Heart right ventricle (tissue), 16 donors: ENCODE data around the gene TNFRSF8. TPM values are rescaled to one million over a fixed set of nuclear protein-coding genes. Genes with fewer than 3 reads are reported as not detected.
"Not testable (repeated sequence)": the region's sequence is repeated elsewhere in the genome, so short reads cannot be mapped to it uniquely, and the experiment has no call there.

Source experiments
- ATAC-seq, 8 donors: fragments of 200-7000 bp; cut with Tn5 transposase; one replicate each; pipeline ENCODE4 v1.9.1; 2020; ENCODE audit warnings: mild to moderate bottlenecking in 8 of 8, moderate library complexity in 8 of 8, moderate number of reproducible peaks in 1 of 8
- DNase-seq, 2 donors: peaks; one replicate each; pipeline ENCODE4 v3.0.0-alpha.2; 2020
- H3K27ac ChIP-seq, 10 donors: fragments of 200-600 bp; sonication (generic) in 2 of 10; one replicate each; pipeline versions ENCODE4 v1.5.0 to v1.8.0; 2020 to 2022; ENCODE audit warnings: mild to moderate bottlenecking in 3 of 10
- H3K27me3 ChIP-seq, 7 donors: fragments of 200-600 bp; one replicate each; pipeline ENCODE4 v1.8.0; 2021 to 2022; ENCODE audit warnings: mild to moderate bottlenecking in 2 of 7
- H3K36me3 ChIP-seq, 9 donors: fragments of 200-600 bp; sonication (generic) in 1 of 9; one replicate each; pipeline versions ENCODE4 v1.5.0 to v1.8.0; 2020 to 2022; ENCODE audit warnings: mild to moderate bottlenecking in 2 of 9
- H3K4me1 ChIP-seq, 9 donors: fragments of 200-600 bp; sonication (generic) in 1 of 9; one replicate each; pipeline versions ENCODE4 v1.5.0 to v1.8.0; 2020 to 2022; ENCODE audit warnings: mild to moderate bottlenecking in 4 of 9
- H3K4me3 ChIP-seq, 10 donors: fragments of 200-600 bp; sonication (generic) in 2 of 10; one replicate each; pipeline versions ENCODE4 v1.5.0 to v1.8.0; 2020 to 2022; ENCODE audit warnings: mild to moderate bottlenecking in 7 of 10, moderate library complexity in 2 of 10
- H3K9me3 ChIP-seq, 11 donors: fragments of 200-600 bp in 10 of 11; sonication (generic) in 2 of 11; one replicate each; pipeline versions ENCODE4 v1.5.0 to v1.8.0; 2013 to 2022; ENCODE audit warnings: mild to moderate bottlenecking in 2 of 11, control low read depth in 1 of 11, moderate library complexity in 1 of 11
- WGBS, 2 donors: extraction: QIAGEN DNeasy Blood & Tissue Kit; methylation state at CpG; one replicate each; pipeline ENCODE4 v1.1.7; 2013; ENCODE audit warnings: inconsistent platforms in 1 of 2; 5-methylcytosine and 5-hydroxymethylcytosine counted together
- intact Hi-C, 10 donors: fragments of 100-400 bp; cut with DNase I; formaldehyde crosslinking; loops; one replicate each; pipeline versions ENCODE4 v1.11.1 to v1.14.2; 2022
- polyA plus RNA-seq, 2 donors: library from polyadenylated mRNA; stranded (reverse); fragments of 200-250 nt; gene quantifications; one replicate each; pipeline ENCODE4 v1.2.3, GENCODE V29; 2013
- total RNA-seq, 10 donors: library from RNA; stranded (reverse); fragmentation: NEBNext Ultra II Directional in 3 of 10; extraction: Animal tissue kit (Norgen Biotek cat#: 25700) in 3 of 10; gene quantifications; one replicate each; pipeline versions ENCODE4 v1.2.1 to v1.2.4, GENCODE V29; 2021 to 2023
- TF ChIP-seq, protein P1 (sequence below), 9 donors: fragments of 200-600 bp; sonication (generic) in 2 of 9; IDR thresholded peaks; one replicate each; pipeline versions ENCODE4 v1.5.0 to v1.8.0; 2021 to 2022; ENCODE audit warnings: antibody characterized with exemption in 9 of 9, mild to moderate bottlenecking in 5 of 9, moderate library complexity in 1 of 9
- donor health status: Arrhythmogenic right ventricular cardiomyopathy.
- donor health status: ischemic (EF 13 %, LVEDD 7.1; RV severe dilation, severe dysfunction).
- donor health status: healthy with polysubstance abuse.
- donor health status: DM: no; HTN: yes; CAD: no.
- donor health status: DM: no; HTN: no; CAD: no.
- donor health status: ischemic (EF 25% LVEDD 6.9; RV normal size, moderate dysfunction).
- donor health status: ischemic (EF 25% LVEDD 5.7; RV mildly dilated, moderate dysfunction).
- donor health status: healthy.
- donor health status: DM: yes; HTN: yes; CAD: no.
- donor health status: Ischemic cardiomyopathy.
- donor health status: ischemic (EF 35%, LVEDD 5.7; RV mildly dilated, moderate dysfunction).
- donor health status: nonischemic (EF 11% LVEDD 7.7; RV severe dilation, severe dysfunction).
- donor health status: DM: yes; HTN: yes; CAD: no.
- donor health status: PGD.
- donor health status: ischemic (EF 29% LVEDD 5.4; RV normal size, mild dysfunction).
- donor health status: nonischemic (EF 23%, LVEDD 6.1; RV moderate dilation, normal function).

TNFRSF8 gene
- total and polyA plus RNA-seq, 12 donors: 0.21 to 2.4 (median 1.0) TPM

DNA sequence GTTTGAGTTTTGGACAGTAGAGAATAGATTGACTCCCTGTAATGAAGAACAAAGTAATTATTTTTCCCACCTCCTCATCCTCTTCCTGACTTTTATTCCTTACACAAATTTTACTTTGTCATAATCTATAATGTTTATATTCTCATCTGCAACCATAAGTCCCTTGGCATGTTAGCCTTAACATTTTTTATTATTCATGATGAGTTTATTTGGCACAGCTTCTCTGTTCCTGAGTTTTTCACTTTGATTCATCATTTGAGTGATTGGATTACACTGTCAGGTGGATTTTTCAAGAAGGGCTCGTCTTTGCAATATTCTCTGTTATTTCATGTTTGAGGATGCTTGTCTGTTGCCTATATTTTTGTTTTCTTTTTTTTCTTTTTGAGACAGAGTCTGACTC lies 35.7 kb downstream of the TNFRSF8 start:
- ATAC-seq (no peak), DNase-seq (no peak)
- Histone ChIP-seq H3K4me1 (no peaks in the 10 kb centered on the region), H3K36me3 (no peaks in the 10 kb centered on the region), H3K4me3 (no peak overlapping the region), H3K27me3 (no peaks in the 10 kb centered on the region), H3K9me3 (peaks cover 0 to 18% (median 0%) of the 10 kb centered on the region in 11 donors), H3K27ac (no peak overlapping the region)
- 69 to 80% methylated on average over 1 of the region's 1 CpG for WGBS, 2 donors
- intact Hi-C loops: no loop called here
- TF ChIP-seq, protein P1, sequence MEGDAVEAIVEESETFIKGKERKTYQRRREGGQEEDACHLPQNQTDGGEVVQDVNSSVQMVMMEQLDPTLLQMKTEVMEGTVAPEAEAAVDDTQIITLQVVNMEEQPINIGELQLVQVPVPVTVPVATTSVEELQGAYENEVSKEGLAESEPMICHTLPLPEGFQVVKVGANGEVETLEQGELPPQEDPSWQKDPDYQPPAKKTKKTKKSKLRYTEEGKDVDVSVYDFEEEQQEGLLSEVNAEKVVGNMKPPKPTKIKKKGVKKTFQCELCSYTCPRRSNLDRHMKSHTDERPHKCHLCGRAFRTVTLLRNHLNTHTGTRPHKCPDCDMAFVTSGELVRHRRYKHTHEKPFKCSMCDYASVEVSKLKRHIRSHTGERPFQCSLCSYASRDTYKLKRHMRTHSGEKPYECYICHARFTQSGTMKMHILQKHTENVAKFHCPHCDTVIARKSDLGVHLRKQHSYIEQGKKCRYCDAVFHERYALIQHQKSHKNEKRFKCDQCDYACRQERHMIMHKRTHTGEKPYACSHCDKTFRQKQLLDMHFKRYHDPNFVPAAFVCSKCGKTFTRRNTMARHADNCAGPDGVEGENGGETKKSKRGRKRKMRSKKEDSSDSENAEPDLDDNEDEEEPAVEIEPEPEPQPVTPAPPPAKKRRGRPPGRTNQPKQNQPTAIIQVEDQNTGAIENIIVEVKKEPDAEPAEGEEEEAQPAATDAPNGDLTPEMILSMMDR (IDR thresholded peaks at IDR 0.05): no peak

DNA sequence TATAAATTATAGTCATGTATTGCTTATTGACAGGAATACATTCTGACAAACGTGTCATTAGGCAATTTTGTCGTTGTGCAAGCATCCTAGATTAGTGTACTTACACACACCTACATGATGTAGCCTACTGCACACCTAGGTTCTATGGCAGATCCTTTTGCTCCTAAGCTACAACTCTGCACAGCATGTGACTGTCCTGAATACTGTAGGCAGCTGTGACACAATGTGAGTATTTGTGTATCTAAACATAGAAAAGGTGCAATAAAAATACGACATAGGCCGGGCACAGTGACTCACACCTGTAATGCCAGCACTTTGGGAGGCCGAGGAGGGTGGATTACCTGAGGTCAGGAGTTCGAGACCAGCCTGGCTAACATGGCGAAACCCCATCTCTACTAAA lies 36.5 kb downstream of the TNFRSF8 start:
- 87 to 96% methylated on average over 7 of the region's 7 CpGs for WGBS, 2 donors
- intact Hi-C loops: no loop called here
- H3K4me3 ChIP-seq: no peak overlapping the region
- H3K9me3 ChIP-seq: peaks cover 0 to 18% (median 0%) of the 10 kb centered on the region in 11 donors
- no peak for DNase-seq
- no peak overlapping the region for H3K27ac ChIP-seq
- peaks cover 0 to 8% (median 0%) of the 10 kb centered on the region in 7 donors for H3K27me3 ChIP-seq
- TF ChIP-seq, protein P1 (IDR thresholded peaks at IDR 0.05): no peak
- no peaks in the 10 kb centered on the region for H3K36me3 ChIP-seq
- ATAC-seq: no peak
- no peaks in the 10 kb centered on the region for H3K4me1 ChIP-seq

DNA sequence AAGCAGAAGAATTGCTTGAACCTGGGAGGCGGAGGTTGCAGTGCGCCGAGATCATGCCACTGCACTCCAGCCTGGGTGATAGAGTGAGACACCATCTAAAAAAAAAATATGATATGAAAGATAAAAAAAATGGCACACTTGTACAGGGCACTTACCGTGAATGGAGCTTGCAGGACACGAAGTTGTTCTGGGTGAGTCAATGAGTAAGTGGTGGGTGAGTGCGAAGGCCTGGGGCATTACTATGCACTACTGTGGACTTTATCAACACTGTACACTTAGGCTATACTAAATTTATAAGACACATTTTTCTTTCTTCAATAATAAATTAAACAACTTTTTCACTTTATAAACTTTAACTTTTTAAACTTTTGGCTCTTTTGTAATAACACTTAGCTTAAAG lies 37.0 kb downstream of the TNFRSF8 start:
- intact Hi-C loops: no loop called here
- DNase-seq (no peak), ATAC-seq (no peak)
- TF ChIP-seq, protein P1 (IDR thresholded peaks at IDR 0.05): no peak
- H3K4me3 ChIP-seq: no peak overlapping the region
- 95 to 96% methylated on average over 6 of the region's 6 CpGs for WGBS, 2 donors
- no peaks in the 10 kb centered on the region for H3K4me1 ChIP-seq
- H3K36me3 ChIP-seq: no peaks in the 10 kb centered on the region
- peaks cover 0 to 18% (median 0%) of the 10 kb centered on the region in 11 donors for H3K9me3 ChIP-seq
- peaks cover 0 to 13% (median 0%) of the 10 kb centered on the region in 7 donors for H3K27me3 ChIP-seq
- H3K27ac ChIP-seq: no peak overlapping the region

DNA sequence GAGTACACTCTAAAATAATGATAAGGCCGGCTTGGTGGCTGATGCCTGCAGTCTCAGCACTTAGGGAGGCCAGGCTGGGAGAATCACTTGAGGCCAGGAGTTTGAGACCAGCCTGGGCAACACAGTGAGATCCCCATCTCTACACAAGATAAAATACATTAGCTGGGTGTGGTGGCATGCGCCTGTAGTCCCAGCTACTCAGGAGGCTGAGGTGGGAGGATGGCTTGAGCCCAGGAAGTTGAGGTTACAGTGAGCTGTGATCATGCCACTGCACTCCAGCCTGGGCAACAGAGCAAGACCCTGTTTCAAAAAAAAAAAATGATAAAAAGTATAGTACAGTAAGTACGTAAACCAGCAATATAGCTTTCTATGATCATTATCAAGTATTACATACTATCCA lies 38.0 kb downstream of the TNFRSF8 start:
- Histone ChIP-seq H3K9me3 (peaks cover 0 to 18% (median 0%) of the 10 kb centered on the region in 11 donors), H3K27me3 (peaks cover 0 to 21% (median 2%) of the 10 kb centered on the region in 7 donors)
- H3K4me1 ChIP-seq, intact Hi-C loops, DNase-seq, H3K4me3 ChIP-seq, H3K27ac ChIP-seq, H3K36me3 ChIP-seq, ATAC-seq: not testable (repeated sequence)
- WGBS, 2 donors: 84 to 92% methylated on average over 3 of the region's 3 CpGs

DNA sequence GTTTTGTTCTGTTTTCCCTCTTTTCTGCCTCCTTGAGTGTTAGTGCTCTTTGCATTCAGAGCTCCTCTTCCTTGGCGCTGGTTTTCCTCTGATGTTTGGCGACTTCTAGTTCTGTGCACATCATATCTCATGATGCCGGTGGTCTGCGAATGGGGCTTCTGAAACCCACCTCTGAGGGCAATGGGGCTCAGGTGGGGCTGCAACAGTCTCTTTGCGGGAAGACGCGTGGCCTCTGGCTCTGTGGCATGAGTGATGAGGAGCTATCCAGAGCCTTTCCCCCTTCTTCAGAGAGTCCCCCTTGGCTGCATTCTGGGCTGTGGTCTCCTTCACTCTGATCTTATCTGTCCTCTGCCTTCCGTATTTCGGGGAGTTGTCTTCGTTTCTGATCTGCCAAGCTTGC lies 39.0 kb downstream of the TNFRSF8 start:
- H3K27me3 ChIP-seq: peaks cover 0 to 29% (median 9%) of the 10 kb centered on the region in 7 donors
- no peaks in the 10 kb centered on the region for H3K36me3 ChIP-seq
- H3K4me3 ChIP-seq: no peak overlapping the region
- intact Hi-C loops: no loop called here
- no peak overlapping the region for H3K27ac ChIP-seq
- no peak for DNase-seq
- TF ChIP-seq, protein P1 (IDR thresholded peaks at IDR 0.05): no peak
- 90 to 91% methylated on average over 10 of the region's 10 CpGs for WGBS, 2 donors
- no peak for ATAC-seq
- H3K4me1 ChIP-seq: no peaks in the 10 kb centered on the region
- H3K9me3 ChIP-seq: peaks cover 0 to 17% (median 0%) of the 10 kb centered on the region in 11 donors
